H1 (cell line): ENCODE results near the gene NEK10. TPM values are rescaled to one million over a fixed set of nuclear protein-coding genes. Genes with fewer than 3 reads are reported as not detected.

Experiments used
- CTCF ChIA-PET: fragments of 300-600 bp; sonication (Branson Sonifier 250); formaldehyde crosslinking; loops from one replicate; lab custom pipeline; 2021; ENCODE audit not compliant: partially characterized antibody; lab: Charles Lee
- POLR2A ChIA-PET: fragments of 300-600 bp; sonication (Branson Sonifier 250); formaldehyde crosslinking; loops from one replicate; lab custom pipeline; 2021; ENCODE audit warnings: inconsistent platforms; ENCODE audit not compliant: partially characterized antibody; lab: Charles Lee
- DNase-seq, 2 experiments: peaks; one replicate each; pipeline versions ENCODE4 v3.0.0 to v3.0.0-alpha.2; 2010 to 2022; ENCODE audit warnings: low spot score in 2 of 2, low read depth in 1 of 2, mixed read lengths in 1 of 2
- FAIRE-seq: peaks from 2 replicates; lab custom pipeline; 2011; peaks lifted over from hg19 to GRCh38; lab: Jason Lieb, UNC
- H2AFZ ChIP-seq: 2 replicates; pipeline ENCODE4 v1.8.1; 2012; ENCODE audit warnings: low read length, inconsistent platforms
- H2AK5ac ChIP-seq: 2 replicates; pipeline ENCODE4 v1.6.1; 2013; ENCODE audit warnings: low read depth, low read length
- H2BK120ac ChIP-seq: replicated peaks from 2 replicates; pipeline ENCODE3; 2013; ENCODE audit warnings: low read depth, low read length, inconsistent platforms
- H2BK12ac ChIP-seq: 2 replicates; pipeline ENCODE4 v1.6.1; 2013; ENCODE audit warnings: low read depth, low read length
- H2BK15ac ChIP-seq: 2 replicates; pipeline ENCODE4 v1.6.1; 2013; ENCODE audit warnings: low read length
- H2BK20ac ChIP-seq: 2 replicates; pipeline ENCODE4 v1.6.1; 2013; ENCODE audit warnings: low read length
- H2BK5ac ChIP-seq: 2 replicates; pipeline ENCODE4 v1.6.1; 2013; ENCODE audit warnings: low read depth, low read length
- H3K14ac ChIP-seq: 2 replicates; pipeline ENCODE4 v1.6.1; 2013; ENCODE audit warnings: inconsistent platforms; ENCODE audit not compliant: insufficient read length
- H3K18ac ChIP-seq: 2 replicates; pipeline ENCODE4 v1.6.1; 2013; ENCODE audit warnings: low read length; ENCODE audit errors: extremely low read depth
- H3K23ac ChIP-seq: 2 replicates; pipeline ENCODE4 v1.6.1; 2013; ENCODE audit warnings: inconsistent platforms; ENCODE audit not compliant: insufficient read length
- H3K23me2 ChIP-seq: 2 replicates; pipeline ENCODE4 v1.6.1; 2013; ENCODE audit warnings: low read depth, low read length
- H3K27ac ChIP-seq: 2 replicates; pipeline ENCODE4 v1.6.1; 2011; ENCODE audit warnings: low read depth, low read length, inconsistent platforms
- H3K27me3 ChIP-seq, 4 experiments: replicated peaks in 1 of 4; 1 replicate in 1 of 4; 2 replicates in 3 of 4; pipeline versions ENCODE4 v1.6.1 to v1.8.1; 2011 to 2013; ENCODE audit warnings: low read length in 3 of 4, mild to moderate bottlenecking in 3 of 4, inconsistent platforms in 2 of 4, mixed read lengths in 2 of 4, moderate library complexity in 1 of 4; ENCODE audit not compliant: control insufficient read depth in 3 of 4, insufficient read depth in 3 of 4; ENCODE audit errors: extremely low read depth in 1 of 4
- H3K36me3 ChIP-seq, 4 experiments: 2 replicates each; pipeline versions ENCODE4 v1.6.1 to v1.8.1; 2011 to 2013; ENCODE audit warnings: mild to moderate bottlenecking in 4 of 4, low read length in 3 of 4, moderate library complexity in 2 of 4, control low read depth in 1 of 4, inconsistent platforms in 1 of 4; ENCODE audit not compliant: insufficient read depth in 4 of 4, control insufficient read depth in 2 of 4
- H3K4ac ChIP-seq: replicated peaks from 2 replicates; pipeline ENCODE3; 2013; ENCODE audit warnings: low read length, low read depth, mixed read lengths, inconsistent platforms; ENCODE audit not compliant: insufficient read length
- H3K4me1 ChIP-seq, 4 experiments: replicated peaks in 1 of 4; 1 replicate in 1 of 4; 2 replicates in 3 of 4; pipeline versions ENCODE4 v1.6.1 to v1.8.1; 2011 to 2013; ENCODE audit warnings: low read length in 3 of 4, inconsistent platforms in 2 of 4, mixed read lengths in 1 of 4; ENCODE audit not compliant: insufficient read depth in 4 of 4, control insufficient read depth in 3 of 4
- H3K4me2 ChIP-seq, 2 experiments: 2 replicates each; pipeline versions ENCODE4 v1.6.1 to v1.8.1; 2011 to 2013; ENCODE audit warnings: low read depth in 2 of 2, low read length in 2 of 2, control low read depth in 1 of 2, inconsistent platforms in 1 of 2, mild to moderate bottlenecking in 1 of 2; ENCODE audit not compliant: insufficient read depth in 1 of 2
- H3K4me3 ChIP-seq, 4 experiments: fragments of 200-600, 300-600 bp in 1 of 4; sonication (generic), shearing (Covaris generic), sonication (Bioruptor Twin) in 1 of 4; 2 replicates each; pipeline versions ENCODE4 v1.5.1 to v1.8.1; 2011 to 2016; ENCODE audit warnings: low read length in 4 of 4, low read depth in 3 of 4, control low read depth in 2 of 4, inconsistent platforms in 2 of 4, mild to moderate bottlenecking in 2 of 4, mixed read lengths in 1 of 4, moderate library complexity in 1 of 4; ENCODE audit not compliant: insufficient read depth in 2 of 4; ENCODE audit errors: extremely low read depth in 1 of 4
- H3K56ac ChIP-seq: replicated peaks from 2 replicates; pipeline ENCODE3; 2013; ENCODE audit warnings: low read depth, mild to moderate bottlenecking, mixed read lengths, low read length, inconsistent platforms; ENCODE audit not compliant: insufficient read length
- H3K79me1 ChIP-seq: 2 replicates; pipeline ENCODE4 v1.6.1; 2013; ENCODE audit warnings: low read depth, low read length, control low read depth
- H3K79me2 ChIP-seq, 2 experiments: 2 replicates each; pipeline versions ENCODE4 v1.6.1 to v1.8.1; 2012 to 2013; ENCODE audit warnings: low read length in 2 of 2, mild to moderate bottlenecking in 2 of 2, inconsistent platforms in 1 of 2; ENCODE audit not compliant: insufficient read depth in 2 of 2, control insufficient read depth in 1 of 2
- H3K9ac ChIP-seq, 4 experiments: replicated peaks in 1 of 4; 1 replicate in 1 of 4; 2 replicates in 3 of 4; pipeline versions ENCODE4 v1.6.1 to v1.8.1; 2011 to 2013; ENCODE audit warnings: low read depth in 3 of 4, low read length in 3 of 4, control low read depth in 2 of 4, mild to moderate bottlenecking in 2 of 4, moderate library complexity in 2 of 4, inconsistent platforms in 1 of 4; ENCODE audit errors: extremely low read depth in 1 of 4
- H3K9me3 ChIP-seq, 2 experiments: 2 replicates each; pipeline versions ENCODE4 v1.6.1 to v1.8.1; 2012 to 2013; ENCODE audit warnings: mild to moderate bottlenecking in 2 of 2, moderate library complexity in 2 of 2, control low read depth in 1 of 2, inconsistent platforms in 1 of 2, low read depth in 1 of 2, low read length in 1 of 2, mixed read lengths in 1 of 2; ENCODE audit not compliant: insufficient read depth in 2 of 2
- H4K20me1 ChIP-seq, 2 experiments: replicated peaks in 1 of 2; 2 replicates each; pipeline versions ENCODE3 to v1.8.1; 2011 to 2013; ENCODE audit warnings: inconsistent platforms in 2 of 2, low read length in 2 of 2, mild to moderate bottlenecking in 1 of 2; ENCODE audit not compliant: insufficient read depth in 2 of 2, control insufficient read depth in 1 of 2
- H4K5ac ChIP-seq: 2 replicates; pipeline ENCODE4 v1.6.1; 2013; ENCODE audit warnings: low read length, low read depth, mixed read lengths, inconsistent platforms; ENCODE audit not compliant: insufficient read length
- H4K8ac ChIP-seq: 2 replicates; pipeline ENCODE4 v1.8.0; 2013; ENCODE audit warnings: mild to moderate bottlenecking, moderate library complexity, low read length, inconsistent platforms; ENCODE audit not compliant: insufficient read depth; ENCODE audit errors: extremely low read depth
- H4K91ac ChIP-seq: replicated peaks from 2 replicates; pipeline ENCODE3; 2013; ENCODE audit warnings: low read length, mixed read lengths, inconsistent platforms; ENCODE audit not compliant: insufficient read length
- FOSL1 ChIP-seq: IDR thresholded peaks from 2 replicates; pipeline ENCODE4 v1.6.1; 2011; ENCODE audit warnings: mild to moderate bottlenecking, low read depth, low read length, moderate library complexity; ENCODE audit not compliant: insufficient read depth
- WGBS, 2 experiments: shearing (Covaris generic) in 1 of 2; methylation state at CpG; one replicate each; pipeline versions ENCODE4 v1.1.6 to v1.1.7; 2013 to 2015; ENCODE audit warnings: low lambda C conversion rate in 2 of 2, mixed read lengths in 2 of 2, inconsistent platforms in 1 of 2, low coverage in 1 of 2, missing lambda C conversion rate in 1 of 2; ENCODE audit not compliant: insufficient replicate concordance in 2 of 2, insufficient coverage in 1 of 2, insufficient read length in 1 of 2; ENCODE audit errors: extremely low coverage in 1 of 2, missing lambda C conversion rate in 1 of 2; 5-methylcytosine and 5-hydroxymethylcytosine counted together
- polyA plus RNA-seq, 7 experiments: library from polyadenylated mRNA; depleted of rRNA in 3 of 7; stranded (reverse) in 5 of 7; unstranded in 2 of 7; fragments of >200 nt in 5 of 7; fragments of 200-250 nt in 2 of 7; gene quantifications; 1 replicate in 5 of 7; 2 replicates in 1 of 7; 4 replicates in 1 of 7; pipeline versions ENCODE4 v1.2.1 to v1.2.3, GENCODE V29; 2011 to 2013; ENCODE audit warnings: missing spikeins in 2 of 7, mixed read lengths in 2 of 7
- total RNA-seq: library from RNA; stranded (reverse); fragmentation: NEBNext Ultra II Directional; extraction: Animal tissue kit (Norgen Biotek cat#: 25700); gene quantifications from 2 replicates; pipeline ENCODE4 v1.2.1, GENCODE V29; 2021

Gene NEK10
- total and polyA plus RNA-seq, 2 of the 8 experiments (the other 6 are each of a cell fraction or from before 2014, with no cell fraction given): 0.18 to 0.50 TPM

GRCh38 chr3:27415202-27415601 lies 46.0 kb upstream of the NEK10 start:
- H3K36me3 ChIP-seq: peaks cover 3 to 45% (median 22%) of the 10 kb centered on the region in 4 experiments; a peak in 7 of 8 replicates
- POLR2A ChIA-PET: interaction anchor here (0.5 kb wide), 1 partner anchor 12 kb away, joined by 3 read pairs; no protein-coding TSS in a partner anchor

More at GRCh38 chr3:27415202-27415601, 46.0 kb upstream of the NEK10 start:
- no peak overlapping the region for H2BK5ac ChIP-seq
- CTCF ChIA-PET: interaction anchor here (1.0 to 1.1 kb wide), 2 partner anchors 15 to 54 kb away, joined by 3 to 4 read pairs; no protein-coding TSS in a partner anchor
- H4K8ac ChIP-seq: no peak overlapping the region
- no peak overlapping the region for H3K4me2 ChIP-seq
- H2BK20ac ChIP-seq: no peak overlapping the region
- no peaks in the 10 kb centered on the region; the same call in 1 of the 2 replicates for H3K23me2 ChIP-seq
- TF ChIP-seq FOSL1: no peak
- no peak overlapping the region for H3K9ac ChIP-seq
- H3K18ac ChIP-seq: no peak overlapping the region
- H4K20me1 ChIP-seq: no peaks in the 10 kb centered on the region
- 82% methylated on average over 1 of the region's 1 CpG; no CpG with 5 or more reads in 1 of the 2 experiments for WGBS, 2 experiments
- no peaks in the 10 kb centered on the region for H3K27me3 ChIP-seq
- no peak overlapping the region for H4K91ac ChIP-seq
- no peak overlapping the region for H3K4me3 ChIP-seq
- H3K27ac ChIP-seq: no peak overlapping the region
- H3K79me2 ChIP-seq: no peaks in the 10 kb centered on the region
- no peak overlapping the region for H2AFZ ChIP-seq
- no peak overlapping the region for H4K5ac ChIP-seq
- H3K4me1 ChIP-seq: no peaks in the 10 kb centered on the region
- H3K4ac ChIP-seq: no peak overlapping the region
- no peak overlapping the region for H2BK120ac ChIP-seq
- no peak overlapping the region for H3K14ac ChIP-seq
- H3K56ac ChIP-seq: no peak overlapping the region
- H2AK5ac ChIP-seq: no peak overlapping the region
- H3K23ac ChIP-seq: no peak overlapping the region
- FAIRE-seq: no peak
- no peaks in the 10 kb centered on the region for H3K9me3 ChIP-seq
- no peak overlapping the region for H2BK15ac ChIP-seq
- no peak overlapping the region for H2BK12ac ChIP-seq
- DNase-seq: no peak
- H3K79me1 ChIP-seq: no peaks in the 10 kb centered on the region
